Activated CD4-positive, alpha-beta T cell treated with anti-CD3 and anti-CD28 coated beads, Interleukin-2, amount 50 U/mL, for 24 hours (primary cell): ENCODE measurements around the gene RBFOX2.
"Not testable (repeated sequence)": the region's sequence is repeated elsewhere in the genome, so short reads cannot be mapped to it uniquely, and the experiment has no call there.

Experiments
- DNase-seq, 2 donors: peaks; one replicate each; pipeline ENCODE4 v3.0.0-alpha.2; 2020; ENCODE audit warnings: low read depth in 1 of 2, low spot score in 1 of 2

The RBFOX2 gene

DNA sequence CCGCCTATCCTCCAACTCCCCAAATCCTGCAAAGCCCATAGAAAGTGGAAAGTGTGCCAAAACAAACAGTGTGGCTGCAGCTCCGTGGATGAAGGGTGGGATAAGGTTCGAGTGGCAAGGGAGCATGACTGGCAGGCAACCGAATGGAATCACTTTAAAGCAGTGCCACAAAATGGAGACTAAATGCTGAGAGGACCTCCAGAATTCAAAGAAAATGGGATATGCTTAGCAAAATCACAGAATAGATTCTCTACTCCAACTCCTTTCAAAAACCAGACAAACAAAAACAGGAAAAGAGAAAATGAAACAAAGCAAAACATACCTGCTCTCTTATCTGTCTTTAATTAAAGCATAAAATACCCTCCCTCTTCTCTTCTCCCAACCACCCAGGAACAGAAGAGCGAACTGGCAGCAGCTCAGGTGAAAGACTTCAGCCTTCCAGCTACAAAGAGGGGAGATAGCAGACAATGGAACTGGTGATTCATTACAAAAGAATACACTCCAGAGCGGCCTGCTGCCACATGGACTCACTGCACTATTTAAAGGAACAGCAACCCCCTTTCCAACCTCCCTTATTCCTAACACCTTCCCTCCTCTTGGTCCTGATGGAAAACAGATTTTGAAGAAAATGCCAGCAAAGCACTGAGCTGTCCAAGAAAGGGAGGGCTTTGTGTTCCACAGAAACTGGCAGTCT, 192.5 kb downstream of the RBFOX2 start:
- DNase-seq, result no peak

DNA sequence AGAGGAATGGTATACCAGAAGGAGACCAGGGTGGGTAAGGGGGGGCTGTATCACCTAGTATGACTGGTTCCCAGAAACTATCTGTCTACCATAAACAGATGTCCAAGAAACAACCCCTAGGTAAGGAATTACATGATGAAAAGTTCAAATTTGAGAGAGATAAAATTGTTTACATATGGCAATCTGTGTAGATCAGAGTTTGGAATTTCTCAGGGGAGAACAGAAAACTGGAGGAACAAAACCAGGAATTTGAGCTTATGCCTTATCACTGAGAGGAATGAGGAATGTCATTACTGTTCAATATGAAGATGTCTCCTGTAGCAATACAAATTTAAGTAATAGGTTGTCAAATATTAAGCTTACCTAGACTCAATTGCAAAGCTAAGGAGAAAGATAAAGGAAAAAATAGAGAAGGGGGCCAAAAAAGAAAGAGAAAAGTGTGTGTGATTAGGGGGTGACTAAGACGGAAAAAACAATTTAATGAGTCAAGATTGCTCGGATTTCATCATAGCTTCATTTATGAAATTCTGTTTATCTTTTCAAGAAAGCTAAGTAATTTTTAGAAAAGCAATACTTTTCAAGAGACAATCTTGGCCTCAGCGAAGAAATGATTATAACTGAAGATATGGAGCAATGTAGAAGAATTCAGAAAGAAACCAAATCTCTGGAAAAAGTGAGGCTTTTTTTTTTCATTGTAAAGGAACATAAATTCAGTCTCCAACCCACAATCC, 193.2 kb downstream of the RBFOX2 start:
- DNase-seq, result no peak

DNA sequence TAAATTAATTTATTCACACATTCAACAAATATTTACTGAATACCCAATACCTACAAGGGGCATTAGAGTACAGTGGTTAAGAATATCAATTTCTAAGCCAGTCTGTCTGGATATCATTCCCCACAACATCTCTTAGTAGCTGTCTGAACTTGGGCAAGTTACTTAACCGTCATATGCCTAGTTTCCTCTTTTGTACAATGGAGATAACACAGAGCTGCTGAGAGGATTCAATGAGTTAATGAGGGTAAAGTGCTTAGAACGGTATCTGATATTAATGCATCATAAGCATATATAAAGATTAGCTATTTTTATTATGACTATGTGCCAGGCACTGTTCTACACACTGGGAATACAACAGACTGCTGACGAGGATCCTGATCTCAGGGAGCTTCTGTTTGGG, 194.6 kb downstream of the RBFOX2 start:
- no peak for DNase-seq

DNA sequence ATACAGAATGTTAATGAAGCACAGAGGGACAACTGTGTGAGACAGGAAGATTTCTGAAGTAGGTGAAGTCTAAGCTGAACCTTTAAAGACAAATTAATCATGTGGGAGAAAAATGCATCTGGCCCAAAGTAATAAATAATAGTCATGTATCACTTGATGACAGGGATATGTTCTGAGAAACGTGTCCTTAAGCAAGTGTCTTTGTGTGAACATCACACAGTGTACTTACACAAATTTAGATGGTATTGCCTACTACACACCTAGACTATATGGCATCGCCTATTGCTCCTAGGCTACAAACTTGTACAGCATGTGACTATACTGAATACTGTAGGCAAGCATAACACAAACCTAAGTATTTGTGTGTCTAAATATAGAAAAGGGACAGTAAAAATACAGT, 198.3 kb downstream of the RBFOX2 start:
- no peak for DNase-seq

DNA sequence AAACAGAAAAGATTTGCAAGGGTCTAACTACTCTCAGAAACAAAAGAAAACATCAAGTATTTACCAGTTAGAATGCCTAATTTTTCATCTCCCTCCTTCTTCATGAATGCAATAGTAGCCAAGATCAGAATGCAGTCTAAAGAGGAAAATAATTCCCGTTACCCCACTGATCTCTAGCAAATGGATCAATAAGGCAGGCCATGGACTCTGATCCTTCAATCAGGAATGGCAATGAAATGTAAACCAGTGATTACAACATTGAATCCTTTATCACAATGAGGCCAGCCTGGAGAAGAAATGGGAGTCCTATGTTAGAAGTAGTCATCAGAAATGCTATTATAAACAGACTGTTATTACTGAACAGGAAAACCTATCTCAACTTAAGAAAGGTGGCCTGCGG, 204.4 kb downstream of the RBFOX2 start:
- no peak for DNase-seq

DNA sequence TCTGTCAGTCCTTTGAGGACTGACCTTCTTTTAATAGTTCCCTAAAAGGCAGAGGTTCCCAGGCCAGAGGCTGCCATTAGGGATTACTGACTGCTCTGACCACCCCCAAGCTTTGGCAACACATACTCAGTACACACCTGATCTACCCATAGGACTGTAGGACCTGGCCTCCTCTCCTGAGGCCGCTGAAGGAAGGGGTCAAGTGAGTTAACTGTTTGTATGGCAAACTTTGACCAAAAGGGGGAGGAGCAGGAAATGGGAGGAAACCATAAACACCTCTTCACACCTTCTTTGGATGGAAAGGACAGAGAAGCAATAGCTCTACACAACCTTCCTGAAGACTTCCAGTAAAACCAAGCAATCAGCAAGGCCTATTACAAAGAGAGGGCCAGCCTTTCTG, 207.0 kb downstream of the RBFOX2 start:
- DNase-seq, result no peak

DNA sequence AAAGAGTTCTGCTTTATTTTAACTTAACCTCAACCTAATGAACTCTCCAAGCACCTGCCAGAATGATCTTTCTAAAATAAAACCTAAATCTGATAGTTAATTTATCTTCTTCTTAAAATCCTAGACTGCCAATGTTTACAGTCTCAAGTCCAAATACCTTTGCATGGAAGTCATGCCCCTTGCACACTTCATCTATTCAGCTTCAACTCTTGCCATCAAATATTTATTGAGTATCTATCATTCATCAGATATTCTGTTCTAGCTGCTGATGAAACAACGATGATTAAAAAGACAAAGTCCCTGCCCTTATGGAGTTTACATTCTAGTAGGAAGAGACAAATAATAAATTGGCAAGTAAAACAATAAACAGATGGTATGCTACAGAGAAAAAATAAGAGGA, 209.2 kb downstream of the RBFOX2 start:
- no peak for DNase-seq

DNA sequence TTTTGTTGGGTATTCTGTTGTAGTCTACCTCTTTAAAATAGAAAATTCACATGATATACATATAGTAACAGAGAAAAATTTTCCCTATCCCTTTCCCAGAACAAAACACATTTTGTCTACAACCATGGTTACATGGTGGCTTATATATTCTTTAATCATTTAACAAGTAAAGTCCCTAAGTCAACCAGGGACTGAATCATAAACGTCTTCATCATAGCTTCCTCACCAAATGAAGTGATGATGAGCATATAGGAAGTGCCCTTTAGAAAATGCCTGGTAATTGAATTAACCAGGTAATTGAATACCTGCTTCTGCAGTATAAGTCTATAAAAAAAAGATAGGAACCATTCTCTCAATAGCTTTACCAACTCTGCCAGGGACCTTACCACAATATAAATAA, 209.7 kb downstream of the RBFOX2 start:
- DNase-seq, result no peak

DNA sequence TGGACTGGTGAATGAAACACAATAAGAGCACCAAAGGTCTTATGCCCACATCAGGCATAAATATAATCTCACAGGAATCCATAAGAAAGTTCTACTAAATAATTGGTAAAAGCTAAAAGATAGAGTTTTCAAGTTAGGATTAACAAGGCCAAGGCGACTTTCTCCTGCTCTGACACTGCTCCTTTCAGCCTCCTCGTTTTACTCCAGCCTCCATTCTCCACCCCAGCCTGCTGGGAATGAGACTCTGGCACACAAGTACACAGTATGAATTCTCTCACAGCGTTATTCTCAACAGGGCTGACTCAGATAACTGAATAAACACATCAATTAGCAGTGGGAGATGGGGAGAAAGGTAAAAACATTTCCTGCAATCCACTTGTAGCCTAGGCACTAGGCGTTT, 216.0 kb downstream of the RBFOX2 start:
- DNase-seq, result no peak

DNA sequence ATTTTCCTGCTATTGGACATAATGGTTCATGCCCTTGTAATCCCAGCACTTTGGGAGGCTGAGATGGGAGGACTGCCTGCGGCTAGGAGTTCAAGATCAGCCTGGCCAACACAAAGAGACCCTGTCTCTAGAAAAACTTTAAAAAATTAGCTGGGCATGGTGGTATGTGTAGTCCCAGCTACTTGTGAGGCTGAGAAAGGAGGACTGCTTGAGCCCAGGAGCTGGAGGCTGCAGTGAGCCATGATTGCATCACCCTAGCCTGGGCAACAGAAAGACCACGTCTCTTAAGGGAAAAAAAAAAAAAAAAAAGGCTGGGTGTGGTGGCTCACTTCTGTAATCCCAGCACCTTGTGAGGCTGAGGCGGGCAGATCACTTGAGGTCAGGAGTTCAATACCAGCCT, 217.0 kb downstream of the RBFOX2 start:
- no peak for DNase-seq

DNA sequence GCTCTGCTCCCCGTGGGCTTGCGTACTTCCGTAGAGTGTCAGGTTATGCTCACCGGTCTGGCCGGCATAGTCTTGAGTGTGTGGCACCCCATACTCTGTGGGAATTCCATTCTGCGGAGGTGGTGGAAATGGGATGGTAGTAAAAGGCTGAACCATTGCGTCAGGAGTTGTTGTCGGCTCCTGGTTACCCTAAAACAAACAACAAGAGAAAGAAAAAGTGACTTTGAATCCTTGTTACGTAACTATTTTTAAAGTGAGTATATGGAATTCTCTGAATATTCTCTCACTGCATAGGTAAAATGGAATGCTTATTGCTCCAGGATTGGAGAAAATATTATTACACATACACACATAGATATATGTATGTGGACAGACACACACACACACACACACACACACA, 218.8 kb downstream of the RBFOX2 start:
- no peak for DNase-seq

DNA sequence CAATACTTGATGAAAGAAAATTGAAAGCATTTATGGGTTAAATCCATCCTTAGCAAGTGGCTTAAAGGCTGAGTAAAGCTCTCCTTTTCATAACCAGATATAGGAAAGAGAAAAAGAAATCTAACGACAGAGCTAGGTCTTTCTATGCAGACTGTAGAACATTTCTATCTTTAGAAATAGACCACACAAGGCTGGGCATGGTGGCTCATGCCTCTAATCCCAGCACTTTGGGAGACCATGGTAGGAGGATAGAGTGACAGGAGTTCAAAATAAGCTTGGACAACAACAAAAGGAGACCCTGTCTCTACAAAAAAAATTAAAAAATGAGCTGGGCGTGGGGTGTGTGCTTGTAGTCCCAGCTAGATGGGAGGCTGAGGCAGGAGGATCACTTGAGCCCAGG, 220.2 kb downstream of the RBFOX2 start:
- no peak for DNase-seq

DNA sequence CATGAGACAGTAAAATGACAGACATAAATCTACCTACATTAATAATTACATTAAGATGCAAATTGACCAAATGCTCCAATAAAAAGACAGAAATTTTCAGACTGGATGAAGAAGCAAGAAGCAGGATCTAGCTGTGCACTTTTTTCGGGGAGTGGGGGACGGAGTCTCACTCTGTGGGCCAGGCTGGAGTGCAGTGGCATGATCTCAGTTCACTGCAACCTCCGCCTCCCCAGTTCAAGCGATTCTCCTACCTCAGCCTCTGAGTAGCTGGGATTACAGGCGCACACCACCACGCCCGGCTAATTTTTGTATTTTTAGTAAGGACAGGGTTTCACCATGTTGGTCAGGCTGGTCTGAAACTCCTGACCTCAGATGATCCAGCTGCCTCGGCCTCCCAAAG, 222.0 kb downstream of the RBFOX2 start:
- DNase-seq, result not testable (repeated sequence)

DNA sequence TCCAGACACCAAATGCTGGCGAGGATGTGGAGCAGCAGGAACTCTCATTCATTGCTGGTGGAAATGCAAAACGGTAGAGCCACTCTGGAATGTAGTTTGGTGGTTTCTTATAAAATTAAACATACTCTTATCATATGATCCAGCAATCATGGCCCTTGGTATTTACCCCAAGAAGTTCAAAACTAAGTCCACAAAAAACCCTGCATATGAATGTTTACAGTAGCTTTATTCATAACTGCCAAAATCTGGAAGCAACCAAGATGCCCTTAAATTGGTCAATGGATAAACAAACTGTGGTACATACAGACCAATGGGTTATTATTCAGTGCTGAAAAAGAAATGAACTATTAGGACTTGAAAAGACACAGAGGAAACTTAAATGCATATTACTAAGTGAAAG, 223.2 kb downstream of the RBFOX2 start:
- no peak for DNase-seq

DNA sequence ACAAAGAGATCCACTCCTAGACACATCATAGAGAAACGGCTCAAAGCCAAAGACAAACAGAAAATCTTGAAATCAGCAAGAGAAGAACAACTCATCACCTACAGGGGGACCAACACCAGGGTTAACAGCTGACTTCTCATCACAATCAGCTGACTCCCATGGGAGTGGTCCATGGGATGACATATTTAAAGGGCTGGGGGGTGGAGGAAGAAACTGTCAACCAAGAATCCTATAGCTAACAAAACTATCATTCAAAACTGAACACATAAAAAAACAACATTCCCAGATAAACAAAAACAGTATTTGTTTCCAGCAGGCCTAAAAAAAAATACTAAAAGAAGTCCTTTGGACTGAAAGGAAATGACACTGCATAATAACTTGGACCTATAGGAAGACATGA, 224.2 kb downstream of the RBFOX2 start:
- DNase-seq, result no peak

DNA sequence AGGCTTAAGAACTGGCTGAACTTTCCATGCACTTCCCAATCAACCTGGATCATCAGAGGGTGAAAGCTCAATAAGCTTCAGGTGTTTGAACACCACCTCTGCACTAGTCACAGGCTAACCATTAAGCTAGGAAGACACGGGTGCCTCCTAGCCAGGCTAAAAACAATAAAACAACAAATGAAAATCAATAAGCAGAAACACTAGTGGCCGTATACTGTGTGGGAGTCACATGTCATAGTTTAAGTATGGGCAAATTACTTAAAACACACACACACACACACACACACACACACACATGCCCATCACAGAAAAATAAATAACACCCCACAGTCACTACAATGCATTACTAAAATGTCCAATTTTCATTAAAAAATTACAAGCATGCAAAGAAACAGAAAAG, 225.7 kb downstream of the RBFOX2 start:
- no peak for DNase-seq

DNA sequence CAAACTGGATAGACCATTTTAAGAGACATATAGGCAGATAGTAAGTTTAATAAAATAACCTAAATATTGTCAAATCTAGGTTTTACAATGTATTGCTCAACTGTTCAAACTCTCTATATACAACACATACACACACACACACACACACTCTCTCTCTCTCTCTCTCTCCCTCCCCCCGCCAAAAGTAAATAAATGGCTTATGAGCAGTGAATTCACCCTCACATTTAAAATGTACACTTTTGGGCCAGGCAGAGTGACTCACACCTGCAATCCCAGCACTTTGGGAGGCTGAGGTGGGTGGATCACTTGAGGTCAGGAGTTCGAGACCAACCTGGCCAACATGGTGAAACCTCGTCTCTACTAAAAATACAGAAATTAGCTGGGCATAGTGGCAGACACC, 227.3 kb downstream of the RBFOX2 start:
- DNase-seq, result not testable (repeated sequence)

DNA sequence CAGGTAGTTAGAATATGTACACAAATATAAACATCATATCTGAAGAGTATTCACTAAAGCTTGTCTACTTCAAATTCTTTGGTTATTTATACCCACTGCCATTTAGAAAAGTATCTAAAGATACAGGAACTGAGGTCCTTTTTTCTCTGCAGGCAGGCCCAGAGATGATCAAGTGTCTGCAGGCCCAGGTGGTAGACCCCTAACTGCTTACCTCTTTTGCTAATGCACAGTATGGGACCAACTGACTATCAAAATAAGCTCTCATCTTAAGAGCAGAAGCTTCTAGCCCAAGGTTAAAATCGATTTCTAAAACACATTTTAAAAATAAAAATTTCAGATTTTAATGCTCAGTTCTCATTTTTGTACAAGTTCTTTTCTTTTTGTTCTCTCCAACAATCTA, 229.5 kb downstream of the RBFOX2 start:
- no peak for DNase-seq

DNA sequence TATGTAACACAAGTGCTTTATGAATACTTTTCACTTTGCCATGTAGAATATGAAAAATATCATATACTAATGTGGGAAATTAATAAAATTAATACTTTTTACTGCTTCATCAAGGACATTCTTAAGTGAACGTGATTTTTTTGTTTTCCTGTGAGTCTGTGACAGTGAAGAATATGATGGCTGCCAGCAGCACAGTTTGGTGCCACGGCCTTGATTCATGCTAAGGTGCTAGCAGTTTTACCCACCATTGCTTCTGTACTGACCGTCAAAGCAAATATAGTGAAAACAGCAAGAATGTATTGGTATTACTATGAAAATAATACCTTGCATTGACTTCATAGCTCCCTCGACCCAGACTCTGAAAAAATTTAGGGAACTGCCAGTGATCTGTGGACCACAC, 231.2 kb downstream of the RBFOX2 start:
- no peak for DNase-seq

DNA sequence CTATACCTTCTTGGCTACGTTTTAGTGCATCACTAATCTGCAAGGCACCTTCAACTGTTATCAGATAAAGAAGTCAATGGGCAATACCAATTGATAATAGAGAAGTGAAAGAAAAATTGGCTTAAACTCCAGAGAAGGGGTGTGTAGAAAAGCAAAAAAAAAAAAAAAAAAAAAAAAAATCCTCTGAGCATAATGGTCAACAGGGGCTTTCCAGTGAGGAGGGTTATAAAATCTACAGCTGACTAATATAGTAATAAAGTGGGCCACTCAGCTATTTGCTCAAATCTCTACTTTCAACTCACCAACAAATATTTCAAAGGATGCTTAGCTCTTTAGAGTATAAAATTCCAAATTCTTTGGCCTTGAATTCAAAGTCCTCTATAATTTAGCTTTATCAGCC, 233.1 kb downstream of the RBFOX2 start:
- no peak for DNase-seq

DNA sequence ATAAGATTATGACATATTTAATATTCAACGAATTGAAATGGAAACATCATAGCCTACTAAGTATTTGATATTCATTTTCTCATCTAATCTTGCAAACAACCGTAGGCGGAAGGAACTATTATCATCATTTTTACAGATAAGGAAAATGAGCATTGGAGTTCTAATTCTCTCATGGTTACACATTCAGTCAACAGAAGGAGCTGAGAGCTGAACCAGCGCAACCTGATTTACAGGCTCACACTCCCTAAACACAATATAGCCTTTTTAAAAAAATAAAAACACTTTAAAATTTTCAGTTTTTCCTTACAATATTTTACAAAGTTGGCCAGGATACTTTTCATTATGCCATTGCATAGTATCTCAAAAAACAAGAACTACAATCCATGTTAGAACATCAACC, 236.1 kb downstream of the RBFOX2 start:
- DNase-seq, result no peak

DNA sequence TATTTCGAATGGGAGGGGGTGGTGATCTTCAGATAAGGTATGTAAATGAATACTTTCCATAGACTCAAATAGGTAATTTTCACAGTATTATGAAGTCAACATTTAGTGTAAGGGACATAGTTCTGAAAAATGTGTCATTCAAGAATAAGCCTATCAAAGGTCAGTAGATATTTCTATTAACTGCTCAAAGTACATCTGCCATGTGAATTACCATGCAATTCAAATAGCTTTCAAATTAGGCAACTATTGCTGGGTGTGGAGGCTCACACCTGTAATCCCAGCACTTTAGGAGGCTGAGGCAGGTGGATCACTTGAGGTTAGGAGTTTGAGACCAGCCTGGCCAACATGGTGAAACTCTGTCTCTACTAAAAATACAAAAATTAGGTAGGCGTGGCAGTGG, 236.8 kb downstream of the RBFOX2 start:
- DNase-seq, result not testable (repeated sequence)
